KMS-11 (cell line): Measurements from ENCODE around the gene SERPINB1.
"Not testable (repeated sequence)": the region's sequence is repeated elsewhere in the genome, so short reads cannot be mapped to it uniquely, and the experiment has no call there.

Experiments used
- H2AFZ ChIP-seq: fragments of 200-600 bp; sonication (generic); 2 replicates; pipeline ENCODE4 v1.6.1; 2016; ENCODE audit warnings: antibody characterized with exemption, mixed run types, low read depth
- H3K27ac ChIP-seq: fragments of 200-600 bp; sonication (generic); 2 replicates; pipeline ENCODE4 v1.6.1; 2016; ENCODE audit warnings: mild to moderate bottlenecking, mixed run types
- H3K27me3 ChIP-seq: fragments of 200-600 bp; sonication (generic); 2 replicates; pipeline ENCODE4 v1.6.1; 2017; ENCODE audit warnings: mild to moderate bottlenecking, low read depth, mixed run types, moderate library complexity; ENCODE audit not compliant: insufficient read depth
- H3K36me3 ChIP-seq: fragments of 200-600 bp; sonication (generic); 2 replicates; pipeline ENCODE4 v1.6.1; 2017; ENCODE audit warnings: mild to moderate bottlenecking, mixed run types; ENCODE audit not compliant: insufficient read depth
- H3K4me1 ChIP-seq: fragments of 200-600 bp; sonication (generic); 2 replicates; pipeline ENCODE4 v1.6.1; 2016; ENCODE audit warnings: mild to moderate bottlenecking, low read depth, mixed run types; ENCODE audit not compliant: poor library complexity, severe bottlenecking
- H3K4me2 ChIP-seq: fragments of 200-600 bp; sonication (generic); 2 replicates; pipeline ENCODE4 v1.7.0; 2016; ENCODE audit warnings: mild to moderate bottlenecking, mixed run types
- H3K4me3 ChIP-seq: fragments of 200-600 bp; sonication (generic); IDR thresholded peaks from 2 replicates; pipeline ENCODE4 v1.6.1; 2017; ENCODE audit warnings: low read depth, low read length, mixed read lengths; ENCODE audit not compliant: insufficient read depth
- H3K79me2 ChIP-seq: fragments of 200-600 bp; sonication (generic); 2 replicates; pipeline ENCODE4 v1.6.1; 2016; ENCODE audit warnings: low read depth, mixed run types; ENCODE audit not compliant: insufficient read depth
- H3K9ac ChIP-seq: fragments of 200-600 bp; sonication (generic); 2 replicates; pipeline ENCODE4 v1.6.1; 2016; ENCODE audit warnings: mild to moderate bottlenecking, mixed run types
- H4K20me1 ChIP-seq: fragments of 200-600 bp; sonication (generic); 2 replicates; pipeline ENCODE4 v1.6.1; 2016; ENCODE audit warnings: mild to moderate bottlenecking, mixed run types; ENCODE audit not compliant: insufficient read depth
- TF ChIP-seq, protein P1 (sequence below): fragments of 200-600 bp; sonication (generic); conservative IDR thresholded peaks from 2 replicates; pipeline ENCODE4 v1.6.1; 2017; ENCODE audit warnings: low read depth, mild to moderate bottlenecking, antibody characterized with exemption, low read length, moderate library complexity, mixed read lengths

SERPINB1 gene

DNA sequence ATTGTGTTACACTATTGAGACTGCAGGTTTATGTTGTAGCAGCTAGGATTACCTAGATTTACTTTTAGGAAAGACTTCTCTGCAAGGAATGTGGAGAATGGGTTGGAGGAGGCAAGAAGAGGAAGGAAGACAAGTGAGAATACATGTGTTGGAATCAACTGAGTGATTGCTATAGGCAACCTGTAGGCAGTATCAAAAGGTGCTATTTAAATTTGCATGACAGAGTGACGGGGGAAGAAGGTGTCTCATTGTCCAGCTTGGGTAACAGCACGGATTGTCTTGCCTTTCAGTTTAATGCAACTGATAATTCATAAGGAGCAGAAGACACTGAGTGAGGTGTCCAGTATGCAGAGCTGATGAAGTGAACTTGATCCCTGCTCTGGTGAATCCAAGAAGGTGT is 42.0 kb upstream of the SERPINB1 start:
- Histone ChIP-seq H3K27ac (no peak overlapping the region), H3K27me3 (no peaks in the 10 kb centered on the region), H3K4me1 (no peaks in the 10 kb centered on the region), H3K9ac (no peak overlapping the region), H2AFZ (no peak overlapping the region), H3K4me3 (no peak overlapping the region), H3K79me2 (no peaks in the 10 kb centered on the region), H3K36me3 (no peaks in the 10 kb centered on the region), H3K4me2 (no peak overlapping the region), H4K20me1 (no peaks in the 10 kb centered on the region)
- TF ChIP-seq, protein P1, sequence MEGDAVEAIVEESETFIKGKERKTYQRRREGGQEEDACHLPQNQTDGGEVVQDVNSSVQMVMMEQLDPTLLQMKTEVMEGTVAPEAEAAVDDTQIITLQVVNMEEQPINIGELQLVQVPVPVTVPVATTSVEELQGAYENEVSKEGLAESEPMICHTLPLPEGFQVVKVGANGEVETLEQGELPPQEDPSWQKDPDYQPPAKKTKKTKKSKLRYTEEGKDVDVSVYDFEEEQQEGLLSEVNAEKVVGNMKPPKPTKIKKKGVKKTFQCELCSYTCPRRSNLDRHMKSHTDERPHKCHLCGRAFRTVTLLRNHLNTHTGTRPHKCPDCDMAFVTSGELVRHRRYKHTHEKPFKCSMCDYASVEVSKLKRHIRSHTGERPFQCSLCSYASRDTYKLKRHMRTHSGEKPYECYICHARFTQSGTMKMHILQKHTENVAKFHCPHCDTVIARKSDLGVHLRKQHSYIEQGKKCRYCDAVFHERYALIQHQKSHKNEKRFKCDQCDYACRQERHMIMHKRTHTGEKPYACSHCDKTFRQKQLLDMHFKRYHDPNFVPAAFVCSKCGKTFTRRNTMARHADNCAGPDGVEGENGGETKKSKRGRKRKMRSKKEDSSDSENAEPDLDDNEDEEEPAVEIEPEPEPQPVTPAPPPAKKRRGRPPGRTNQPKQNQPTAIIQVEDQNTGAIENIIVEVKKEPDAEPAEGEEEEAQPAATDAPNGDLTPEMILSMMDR, result no peak

DNA sequence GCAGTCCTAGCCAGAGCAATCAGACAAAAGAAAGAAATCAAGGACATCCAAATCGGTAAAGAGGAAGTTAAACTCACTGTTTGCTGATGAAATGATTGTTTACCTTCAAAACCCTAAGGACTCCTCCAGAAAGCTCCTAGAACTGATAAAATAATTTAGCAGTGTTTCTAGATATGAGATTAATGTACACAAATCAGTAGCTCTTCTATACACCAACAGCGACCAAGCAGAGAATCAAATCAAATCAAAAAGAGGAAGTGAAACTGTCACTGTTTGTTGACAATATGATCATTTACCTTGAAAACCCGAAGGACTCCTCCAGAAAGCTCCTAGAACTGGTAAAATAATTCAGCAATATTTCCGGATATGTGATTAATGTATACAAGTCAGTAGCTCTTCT is 39.8 kb upstream of the SERPINB1 start:
- H3K9ac ChIP-seq, result no peak overlapping the region
- no peaks in the 10 kb centered on the region for H3K27me3 ChIP-seq
- TF ChIP-seq, protein P1, result no peak
- peaks cover 5% of the 10 kb centered on the region for H3K4me1 ChIP-seq
- H3K4me3 ChIP-seq, result no peak overlapping the region
- no peaks in the 10 kb centered on the region for H3K79me2 ChIP-seq
- no peak overlapping the region for H2AFZ ChIP-seq
- no peaks in the 10 kb centered on the region for H3K36me3 ChIP-seq
- no peaks in the 10 kb centered on the region for H4K20me1 ChIP-seq
- no peak overlapping the region for H3K27ac ChIP-seq
- no peak overlapping the region for H3K4me2 ChIP-seq

DNA sequence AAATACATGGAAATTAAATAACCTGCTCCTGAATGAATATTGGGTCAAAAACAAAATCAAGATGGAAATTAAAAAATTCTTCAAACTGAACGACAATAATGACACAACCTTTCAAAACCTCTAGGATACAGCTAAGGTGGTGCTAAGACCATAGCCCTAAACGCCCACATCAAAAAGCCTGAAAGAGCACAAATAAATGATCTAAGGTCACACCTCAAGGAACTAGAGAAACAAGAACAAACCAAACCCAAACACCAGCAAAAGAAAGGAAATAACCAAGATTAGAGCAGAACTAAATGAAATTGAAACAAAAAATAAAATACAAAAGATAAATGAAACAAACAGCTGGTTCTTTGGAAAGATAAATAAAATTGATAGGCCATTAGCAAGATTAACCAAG is 38.5 kb upstream of the SERPINB1 start:
- H3K4me3 ChIP-seq, H3K79me2 ChIP-seq, H3K4me1 ChIP-seq, H3K27ac ChIP-seq, H2AFZ ChIP-seq, H3K36me3 ChIP-seq, H4K20me1 ChIP-seq, H3K9ac ChIP-seq, H3K4me2 ChIP-seq, H3K27me3 ChIP-seq: not testable (repeated sequence)

DNA sequence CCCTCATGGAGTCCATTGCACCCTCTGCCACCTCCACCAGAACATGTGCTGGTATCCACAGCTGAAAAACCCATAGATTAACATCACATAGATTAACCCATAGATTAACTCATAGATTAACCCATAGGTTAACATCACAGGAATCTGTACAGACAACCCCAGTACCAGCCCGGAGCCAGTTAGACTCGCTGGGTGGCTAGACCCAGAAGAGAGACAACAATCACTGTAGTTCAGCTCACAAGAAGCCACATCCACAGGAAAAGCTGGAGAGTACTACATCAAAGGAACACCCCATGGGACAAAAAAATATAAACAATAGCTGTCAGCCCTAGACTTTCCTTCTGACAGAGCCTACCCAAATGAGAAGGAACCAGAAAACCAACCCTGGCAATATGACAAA is 36.3 kb upstream of the SERPINB1 start:
- H2AFZ ChIP-seq, result no peak overlapping the region
- no peak overlapping the region for H3K27ac ChIP-seq
- no peaks in the 10 kb centered on the region for H3K27me3 ChIP-seq
- H4K20me1 ChIP-seq, result no peaks in the 10 kb centered on the region
- H3K36me3 ChIP-seq, result no peaks in the 10 kb centered on the region
- no peak overlapping the region for H3K4me2 ChIP-seq
- peaks cover 8% of the 10 kb centered on the region for H3K4me1 ChIP-seq
- H3K9ac ChIP-seq, result no peak overlapping the region
- no peak overlapping the region for H3K4me3 ChIP-seq
- TF ChIP-seq, protein P1, result no peak
- H3K79me2 ChIP-seq, result no peaks in the 10 kb centered on the region

DNA sequence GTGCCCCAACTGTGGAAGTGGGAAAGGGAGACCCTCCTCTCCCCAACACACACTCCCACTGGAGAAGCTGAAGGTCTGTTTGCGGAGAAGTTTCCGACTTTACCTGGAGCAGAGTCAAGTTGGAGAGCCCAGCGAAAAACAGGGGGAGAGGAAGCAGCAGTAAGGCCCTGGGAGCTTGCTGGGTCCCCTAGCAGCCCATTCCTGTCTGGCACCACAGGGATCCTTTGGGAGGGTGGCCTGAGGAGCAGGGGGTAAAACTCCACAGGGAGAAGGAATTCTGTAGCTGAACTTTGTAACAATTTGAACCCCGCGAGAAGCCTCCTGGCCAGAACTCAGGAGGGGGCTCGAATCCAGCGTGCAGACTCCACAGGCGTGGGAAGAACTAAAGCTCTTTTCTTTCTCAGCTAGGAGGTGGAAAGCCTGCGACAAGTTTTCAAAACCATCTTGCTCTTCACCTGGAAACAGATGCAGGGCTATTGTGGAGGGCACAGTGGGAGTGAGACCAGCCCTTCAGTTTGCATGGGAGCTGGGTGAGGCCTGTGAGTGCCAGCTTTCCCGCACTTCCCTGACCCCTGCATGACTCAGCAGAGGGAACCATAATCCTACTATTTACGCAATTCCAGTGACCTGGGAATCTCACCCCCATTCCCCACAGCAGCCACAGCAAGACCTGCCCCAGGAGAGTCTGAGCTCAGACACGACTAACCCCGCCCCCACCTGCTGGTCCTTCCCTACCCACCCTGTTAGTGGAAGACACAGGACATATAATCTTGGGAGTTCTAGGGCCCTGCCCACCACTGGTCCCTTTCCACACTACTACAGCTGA is 35.6 kb upstream of the SERPINB1 start:
- Histone ChIP-seq H4K20me1 (no peaks in the 10 kb centered on the region), H2AFZ (no peak overlapping the region), H3K4me2 (no peak overlapping the region)

More for the DNA sequence above, 35.6 kb upstream of the SERPINB1 start:
- TF ChIP-seq, protein P1, result no peak
- peaks cover 8% of the 10 kb centered on the region for H3K4me1 ChIP-seq
- H3K27me3 ChIP-seq, result no peaks in the 10 kb centered on the region
- no peaks in the 10 kb centered on the region for H3K36me3 ChIP-seq
- no peak overlapping the region for H3K27ac ChIP-seq
- no peak overlapping the region for H3K4me3 ChIP-seq
- no peak overlapping the region for H3K9ac ChIP-seq
- H3K79me2 ChIP-seq, result no peaks in the 10 kb centered on the region
